ENCODE results near the gene RBFOX2. TPM values are rescaled to one million over a fixed set of nuclear protein-coding genes. Genes with fewer than 3 reads are reported as not detected.
A peak's percentile ranks its signal among the peaks of the same experiment; 100 is the strongest.
"Not testable (repeated sequence)": the region's sequence is repeated elsewhere in the genome, so short reads cannot be mapped to it uniquely, and the experiment has no call there.

The RBFOX2 gene
- total RNA-seq, 1 donor from 2014 or later: 200 TPM

DNA sequence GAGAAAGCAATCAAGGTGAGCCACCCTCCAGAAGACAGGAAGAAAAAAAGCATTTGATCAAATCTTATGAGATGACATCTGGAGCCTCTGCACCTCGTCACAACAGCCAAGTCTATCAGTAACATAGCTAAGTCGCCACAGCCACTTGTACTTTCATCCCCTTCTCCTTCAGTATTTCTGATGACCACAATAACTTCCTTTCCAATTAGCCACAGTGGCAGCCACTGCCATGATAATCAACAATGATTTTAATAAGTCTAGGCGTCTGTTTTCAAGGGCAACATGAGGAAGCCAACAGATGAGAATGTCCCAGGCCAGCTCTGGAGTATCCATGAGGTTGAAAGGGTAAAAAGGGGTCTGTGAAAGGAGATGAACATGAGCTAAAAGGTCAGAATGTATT lies 29.9 kb downstream of the RBFOX2 start:
- Histone ChIP-seq H3K27me3 (ENCODE audit: control insufficient read depth in 3 of 3, insufficient read depth in 3 of 3, low read length in 3 of 3) (no peaks in the 10 kb centered on the region), H3K4me3 (ENCODE audit: low read length in 3 of 3) (no peak overlapping the region), H3K27ac (ENCODE audit: low read depth, low read length) (no peak overlapping the region), H3K9me3 (ENCODE audit: control insufficient read depth in 3 of 3, low read length in 3 of 3) (no peaks in the 10 kb centered on the region), H3K4me1 (ENCODE audit: control insufficient read depth in 3 of 3, insufficient read depth in 3 of 3, low read length in 3 of 3) (peaks cover 0 to 16% (median 10%) of the 10 kb centered on the region in 3 donors), H3K9ac (ENCODE audit: low read depth in 1 of 3, low read length in 3 of 3) (no peak overlapping the region), H3K36me3 (ENCODE audit: control insufficient read depth in 3 of 3, insufficient read depth in 3 of 3, low read length in 3 of 3) (no peaks in the 10 kb centered on the region)

DNA sequence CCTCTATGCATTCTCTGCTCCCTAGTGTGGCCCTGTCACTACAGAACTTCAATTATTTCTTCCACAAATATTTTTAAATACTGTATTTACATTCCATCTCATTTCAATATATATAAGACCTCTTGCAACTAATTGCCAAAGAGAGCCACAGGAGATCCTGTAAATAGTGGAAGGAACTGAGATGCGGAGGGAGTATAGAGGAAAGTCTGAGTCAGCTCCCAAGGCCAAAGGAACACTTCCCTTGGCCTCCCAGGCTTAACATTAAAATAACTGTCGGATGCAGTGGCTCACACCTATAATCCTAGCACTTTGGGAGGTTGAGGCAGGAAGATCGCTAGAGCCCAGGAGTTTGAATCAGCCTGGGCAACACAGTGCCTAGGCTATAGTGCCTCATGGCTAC lies 31.2 kb downstream of the RBFOX2 start:
- Histone ChIP-seq H3K27me3 (ENCODE audit: control insufficient read depth in 3 of 3, insufficient read depth in 3 of 3, low read length in 3 of 3) (no peaks in the 10 kb centered on the region), H3K9ac (ENCODE audit: low read depth in 1 of 3, low read length in 3 of 3) (no peak overlapping the region), H3K9me3 (ENCODE audit: control insufficient read depth in 3 of 3, low read length in 3 of 3) (no peaks in the 10 kb centered on the region), H3K36me3 (ENCODE audit: control insufficient read depth in 3 of 3, insufficient read depth in 3 of 3, low read length in 3 of 3) (no peaks in the 10 kb centered on the region), H3K27ac (ENCODE audit: low read depth, low read length) (peak overlapping the region; percentile 46), H3K4me3 (ENCODE audit: low read length in 3 of 3) (no peak overlapping the region), H3K4me1 (ENCODE audit: control insufficient read depth in 3 of 3, insufficient read depth in 3 of 3, low read length in 3 of 3) (peaks cover 0 to 16% (median 10%) of the 10 kb centered on the region in 3 donors)

DNA sequence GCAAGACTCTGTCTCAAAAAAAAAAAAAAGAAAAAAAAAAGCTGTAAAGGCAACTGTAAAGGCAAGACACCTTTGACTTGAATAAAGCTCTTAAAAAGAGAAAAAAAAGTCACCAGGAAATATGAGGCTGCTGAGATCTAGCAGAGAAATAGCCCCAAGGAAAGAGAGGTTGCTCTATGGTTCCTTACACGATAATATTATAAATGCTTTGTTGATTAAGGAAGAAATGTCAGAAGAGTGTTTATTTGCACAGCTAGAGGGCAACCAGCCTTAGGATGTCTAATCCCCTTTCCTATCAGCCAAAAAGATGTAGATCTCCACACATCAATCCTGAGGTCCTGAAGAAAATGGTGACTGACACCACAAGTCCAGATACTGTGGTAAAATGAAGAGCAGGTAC lies 32.0 kb downstream of the RBFOX2 start:
- Histone ChIP-seq H3K4me3 (ENCODE audit: low read length in 3 of 3) (no peak overlapping the region), H3K9me3 (ENCODE audit: control insufficient read depth in 3 of 3, low read length in 3 of 3) (no peaks in the 10 kb centered on the region), H3K27ac (ENCODE audit: low read depth, low read length) (peak overlapping the region; percentile 46), H3K4me1 (ENCODE audit: control insufficient read depth in 3 of 3, insufficient read depth in 3 of 3, low read length in 3 of 3) (peaks cover 0 to 16% (median 10%) of the 10 kb centered on the region in 3 donors), H3K9ac (ENCODE audit: low read depth in 1 of 3, low read length in 3 of 3) (no peak overlapping the region), H3K36me3 (ENCODE audit: control insufficient read depth in 3 of 3, insufficient read depth in 3 of 3, low read length in 3 of 3) (no peaks in the 10 kb centered on the region), H3K27me3 (ENCODE audit: control insufficient read depth in 3 of 3, insufficient read depth in 3 of 3, low read length in 3 of 3) (no peaks in the 10 kb centered on the region)

DNA sequence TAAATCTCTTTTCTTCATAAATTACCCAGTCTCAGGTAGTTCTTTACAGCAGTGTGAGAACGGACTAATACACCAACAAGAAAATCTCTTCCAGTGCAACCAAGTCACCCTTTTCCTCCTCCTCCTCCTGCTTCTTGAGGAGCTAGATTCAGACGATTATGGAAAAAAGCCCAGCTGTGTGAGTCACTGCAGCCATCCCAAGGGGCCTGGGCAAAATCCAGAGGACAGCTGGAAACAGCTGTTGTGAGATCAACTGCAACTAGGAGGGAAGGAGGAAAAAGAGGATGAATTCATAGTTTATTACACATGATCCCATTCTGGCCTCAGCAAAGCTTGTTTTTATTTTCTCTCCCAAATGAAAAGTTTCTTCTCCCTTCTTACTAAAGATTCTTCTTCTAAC lies 32.9 kb downstream of the RBFOX2 start:
- peaks cover 0 to 13% (median 10%) of the 10 kb centered on the region in 3 donors for H3K4me1 ChIP-seq (ENCODE audit: control insufficient read depth in 3 of 3, insufficient read depth in 3 of 3, low read length in 3 of 3)
- H3K27ac ChIP-seq (ENCODE audit: low read depth, low read length): peak overlapping the region; percentile 46
- no peak overlapping the region for H3K9ac ChIP-seq (ENCODE audit: low read depth in 1 of 3, low read length in 3 of 3)
- no peaks in the 10 kb centered on the region for H3K27me3 ChIP-seq (ENCODE audit: control insufficient read depth in 3 of 3, insufficient read depth in 3 of 3, low read length in 3 of 3)
- no peaks in the 10 kb centered on the region for H3K36me3 ChIP-seq (ENCODE audit: control insufficient read depth in 3 of 3, insufficient read depth in 3 of 3, low read length in 3 of 3)
- H3K9me3 ChIP-seq (ENCODE audit: control insufficient read depth in 3 of 3, low read length in 3 of 3): no peaks in the 10 kb centered on the region
- H3K4me3 ChIP-seq (ENCODE audit: low read length in 3 of 3): no peak overlapping the region

DNA sequence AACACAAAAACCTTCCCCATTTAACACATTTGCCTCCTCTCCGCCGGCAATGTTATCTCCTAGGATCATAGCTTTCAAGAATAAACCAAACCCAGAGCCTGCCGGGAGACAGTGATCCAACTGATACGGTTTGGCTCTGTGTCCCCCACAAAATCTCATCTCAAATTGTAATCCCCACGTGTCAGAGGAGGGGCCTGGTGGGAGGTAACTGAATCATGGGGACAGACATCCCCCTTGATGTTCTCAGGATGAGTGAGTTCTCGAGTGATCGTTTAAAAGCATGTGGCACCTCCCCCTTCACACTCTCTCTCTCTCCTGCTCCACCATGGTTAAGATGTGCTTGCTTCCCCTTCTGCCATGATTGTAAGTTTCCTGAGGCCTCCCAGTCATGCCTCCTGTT lies 33.3 kb downstream of the RBFOX2 start:
- Histone ChIP-seq H3K27me3 (ENCODE audit: control insufficient read depth in 3 of 3, insufficient read depth in 3 of 3, low read length in 3 of 3) (no peaks in the 10 kb centered on the region), H3K4me1 (ENCODE audit: control insufficient read depth in 3 of 3, insufficient read depth in 3 of 3, low read length in 3 of 3) (peaks cover 0 to 10% (median 9%) of the 10 kb centered on the region in 3 donors), H3K36me3 (ENCODE audit: control insufficient read depth in 3 of 3, insufficient read depth in 3 of 3, low read length in 3 of 3) (no peaks in the 10 kb centered on the region), H3K9ac (ENCODE audit: low read depth in 1 of 3, low read length in 3 of 3) (no peak overlapping the region), H3K27ac (ENCODE audit: low read depth, low read length) (peak overlapping the region; percentile 46), H3K4me3 (ENCODE audit: low read length in 3 of 3) (no peak overlapping the region), H3K9me3 (ENCODE audit: control insufficient read depth in 3 of 3, low read length in 3 of 3) (no peaks in the 10 kb centered on the region)

DNA sequence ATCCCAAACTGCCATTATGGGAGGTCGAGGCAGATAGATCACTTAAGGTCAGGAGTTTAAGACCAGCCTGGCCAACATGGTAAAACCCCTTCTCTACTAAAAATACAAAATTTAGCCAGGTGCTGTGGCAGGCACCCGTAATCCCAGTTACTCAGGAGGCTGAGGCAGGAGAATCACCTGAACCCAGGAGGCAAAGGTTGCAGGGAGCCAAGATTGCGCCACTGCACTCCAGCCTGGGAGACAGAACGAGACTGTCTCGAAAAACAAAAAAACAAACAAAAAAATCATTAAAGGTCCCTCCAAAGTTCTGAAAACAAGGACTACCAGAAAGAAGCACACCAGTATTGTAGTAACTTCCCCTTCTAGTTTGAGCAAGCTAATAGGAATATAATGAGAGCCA lies 34.9 kb downstream of the RBFOX2 start:
- not testable (repeated sequence) for H3K27me3 ChIP-seq (ENCODE audit: control insufficient read depth in 3 of 3, insufficient read depth in 3 of 3, low read length in 3 of 3); H3K9me3 ChIP-seq (ENCODE audit: control insufficient read depth in 3 of 3, low read length in 3 of 3); H3K36me3 ChIP-seq (ENCODE audit: control insufficient read depth in 3 of 3, insufficient read depth in 3 of 3, low read length in 3 of 3); H3K4me3 ChIP-seq (ENCODE audit: low read length in 3 of 3); H3K9ac ChIP-seq (ENCODE audit: low read depth in 1 of 3, low read length in 3 of 3); H3K27ac ChIP-seq (ENCODE audit: low read depth, low read length); H3K4me1 ChIP-seq (ENCODE audit: control insufficient read depth in 3 of 3, insufficient read depth in 3 of 3, low read length in 3 of 3)

DNA sequence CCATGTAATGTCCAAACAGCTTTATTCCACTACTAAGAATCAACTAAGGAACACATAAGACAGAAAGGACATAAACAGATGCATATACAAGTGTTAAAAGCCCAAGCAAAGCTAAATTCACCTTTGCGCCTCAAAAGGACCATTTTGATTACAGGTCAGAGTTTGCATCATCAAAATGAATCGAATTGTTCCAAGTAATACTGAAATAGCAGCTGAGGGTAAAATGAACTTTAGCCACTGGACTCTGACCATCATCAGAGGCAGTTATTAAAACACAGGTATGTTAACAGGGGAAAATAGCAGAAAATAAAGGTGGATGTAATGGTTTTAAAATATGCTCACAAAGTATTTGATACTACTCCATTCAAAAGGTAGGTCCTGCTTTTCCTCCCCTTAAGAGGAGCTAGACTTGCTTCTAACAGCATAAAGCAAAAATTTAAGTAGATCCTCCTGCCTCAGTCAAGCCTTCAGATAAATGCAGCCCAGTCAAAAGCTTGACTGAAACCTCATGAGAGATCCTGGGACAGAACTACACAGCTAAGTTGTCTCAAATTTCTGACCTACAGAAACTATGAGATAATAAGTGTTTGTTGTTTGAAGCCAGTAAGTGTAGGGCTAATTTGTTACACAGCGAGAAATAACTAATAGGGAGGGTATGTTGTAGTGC lies 35.4 kb downstream of the RBFOX2 start:
- H3K4me1 ChIP-seq (ENCODE audit: control insufficient read depth in 3 of 3, insufficient read depth in 3 of 3, low read length in 3 of 3): peaks cover 0 to 10% (median 9%) of the 10 kb centered on the region in 3 donors
- H3K27me3 ChIP-seq (ENCODE audit: control insufficient read depth in 3 of 3, insufficient read depth in 3 of 3, low read length in 3 of 3): no peaks in the 10 kb centered on the region
- no peaks in the 10 kb centered on the region for H3K36me3 ChIP-seq (ENCODE audit: control insufficient read depth in 3 of 3, insufficient read depth in 3 of 3, low read length in 3 of 3)
- no peak overlapping the region for H3K27ac ChIP-seq (ENCODE audit: low read depth, low read length)
- H3K9me3 ChIP-seq (ENCODE audit: control insufficient read depth in 3 of 3, low read length in 3 of 3): no peaks in the 10 kb centered on the region
- no peak overlapping the region for H3K9ac ChIP-seq (ENCODE audit: low read depth in 1 of 3, low read length in 3 of 3)
- no peak overlapping the region for H3K4me3 ChIP-seq (ENCODE audit: low read length in 3 of 3)

DNA sequence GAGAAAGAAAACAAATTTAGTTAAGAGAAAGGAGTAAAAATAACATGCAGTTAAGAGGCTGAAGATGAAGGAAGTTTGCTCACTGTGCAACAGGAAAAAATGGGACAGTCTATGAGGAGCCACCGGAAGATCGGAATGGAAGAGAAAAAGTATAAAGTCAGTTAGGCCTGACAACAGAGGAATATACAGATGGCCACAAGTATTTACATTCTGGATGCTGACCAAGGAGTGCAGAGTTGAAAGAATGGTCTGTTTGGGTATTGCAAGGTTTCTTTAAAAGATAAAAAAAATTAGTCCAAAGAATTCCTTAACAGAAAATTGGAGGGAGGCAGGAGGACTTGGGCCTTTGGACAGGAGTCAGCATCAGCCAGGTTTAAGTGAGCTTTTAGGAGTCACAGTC lies 37.5 kb downstream of the RBFOX2 start:
- no peak overlapping the region for H3K4me3 ChIP-seq (ENCODE audit: low read length in 3 of 3)
- H3K36me3 ChIP-seq (ENCODE audit: control insufficient read depth in 3 of 3, insufficient read depth in 3 of 3, low read length in 3 of 3): no peaks in the 10 kb centered on the region
- H3K9ac ChIP-seq (ENCODE audit: low read depth in 1 of 3, low read length in 3 of 3): no peak overlapping the region
- no peaks in the 10 kb centered on the region for H3K9me3 ChIP-seq (ENCODE audit: control insufficient read depth in 3 of 3, low read length in 3 of 3)
- H3K27ac ChIP-seq (ENCODE audit: low read depth, low read length): no peak overlapping the region
- H3K27me3 ChIP-seq (ENCODE audit: control insufficient read depth in 3 of 3, insufficient read depth in 3 of 3, low read length in 3 of 3): no peaks in the 10 kb centered on the region
- peaks cover 2 to 12% (median 7%) of the 10 kb centered on the region in 3 donors for H3K4me1 ChIP-seq (ENCODE audit: control insufficient read depth in 3 of 3, insufficient read depth in 3 of 3, low read length in 3 of 3)

DNA sequence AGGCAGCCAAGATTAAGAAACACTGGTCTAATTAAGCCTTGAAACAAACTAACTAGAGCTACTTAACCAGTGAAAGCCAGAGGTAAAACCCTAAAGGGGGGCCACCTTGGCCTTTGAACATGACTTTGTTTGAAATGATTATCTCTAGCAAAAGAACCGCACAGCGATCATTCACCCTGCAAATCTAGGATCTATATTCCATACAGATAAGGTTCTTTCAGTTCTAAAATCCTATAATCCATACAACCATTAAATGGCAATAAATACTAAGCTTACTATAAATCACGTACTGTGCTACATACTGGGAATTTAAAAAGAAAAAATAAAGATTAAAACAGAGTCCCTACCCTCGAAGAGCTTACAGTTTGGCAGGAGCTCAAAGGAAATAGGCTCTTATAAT lies 40.6 kb downstream of the RBFOX2 start:
- H3K4me1 ChIP-seq (ENCODE audit: control insufficient read depth in 3 of 3, insufficient read depth in 3 of 3, low read length in 3 of 3): peaks cover 3 to 8% (median 5%) of the 10 kb centered on the region in 3 donors
- no peak overlapping the region for H3K9ac ChIP-seq (ENCODE audit: low read depth in 1 of 3, low read length in 3 of 3)
- H3K27ac ChIP-seq (ENCODE audit: low read depth, low read length): no peak overlapping the region

DNA sequence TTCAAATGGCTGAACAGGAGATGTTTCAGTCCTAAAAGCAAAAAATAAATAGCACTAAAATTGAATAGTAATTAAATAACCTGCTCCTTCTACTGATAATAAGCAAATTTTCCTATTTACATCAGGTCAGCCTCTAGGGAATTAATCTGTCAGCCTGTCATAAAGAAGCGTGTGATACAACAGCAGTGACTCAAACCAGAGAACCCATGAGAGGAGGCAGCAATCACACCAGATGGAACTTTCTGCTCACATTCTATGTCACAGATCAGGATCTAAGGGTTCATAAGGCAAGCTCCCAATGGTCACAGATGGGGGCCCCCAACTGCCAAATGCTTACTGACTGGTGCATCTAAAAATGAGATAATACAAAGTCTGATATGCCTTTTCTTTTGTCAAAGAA lies 41.1 kb downstream of the RBFOX2 start:
- Histone ChIP-seq H3K9me3 (ENCODE audit: control insufficient read depth in 3 of 3, low read length in 3 of 3) (no peaks in the 10 kb centered on the region), H3K4me3 (ENCODE audit: low read length in 3 of 3) (no peak overlapping the region), H3K27me3 (ENCODE audit: control insufficient read depth in 3 of 3, insufficient read depth in 3 of 3, low read length in 3 of 3) (no peaks in the 10 kb centered on the region), H3K36me3 (ENCODE audit: control insufficient read depth in 3 of 3, insufficient read depth in 3 of 3, low read length in 3 of 3) (no peaks in the 10 kb centered on the region), H3K4me1 (ENCODE audit: control insufficient read depth in 3 of 3, insufficient read depth in 3 of 3, low read length in 3 of 3) (peaks cover 3 to 8% (median 5%) of the 10 kb centered on the region in 3 donors), H3K9ac (ENCODE audit: low read depth in 1 of 3, low read length in 3 of 3) (no peak overlapping the region), H3K27ac (ENCODE audit: low read depth, low read length) (no peak overlapping the region)

More for the DNA sequence above, 40.6 kb downstream of the RBFOX2 start:
- Histone ChIP-seq H3K36me3 (ENCODE audit: control insufficient read depth in 3 of 3, insufficient read depth in 3 of 3, low read length in 3 of 3) (no peaks in the 10 kb centered on the region), H3K9me3 (ENCODE audit: control insufficient read depth in 3 of 3, low read length in 3 of 3) (no peaks in the 10 kb centered on the region), H3K27me3 (ENCODE audit: control insufficient read depth in 3 of 3, insufficient read depth in 3 of 3, low read length in 3 of 3) (no peaks in the 10 kb centered on the region), H3K4me3 (ENCODE audit: low read length in 3 of 3) (no peak overlapping the region)
